HEK293 (cell line): ENCODE results near the gene SELENOO.
A peak's percentile ranks its signal among the peaks of the same experiment; 100 is the strongest.

Source experiments
- CTCF ChIA-PET: fragments of 350-600 bp; formaldehyde crosslinking; extraction: SDS; loops from one replicate; lab custom pipeline; 2021; ENCODE audit warnings: antibody characterized with exemption; lab: Yijun Ruan, JAX
- POLR2A ChIA-PET: fragments of 300-600 bp; formaldehyde crosslinking; extraction: SDS; loops from one replicate; lab custom pipeline; 2020; ENCODE audit warnings: antibody characterized with exemption, inconsistent platforms; lab: Yijun Ruan, JAX
- H3K27ac ChIP-seq: fragments of 200-500 bp; sonication (Bioruptor generic); 2 replicates; pipeline ENCODE4 v1.5.1; 2014; ENCODE audit warnings: low read depth, low read length, control low read depth, inconsistent platforms; ENCODE audit errors: extremely low read depth
- H3K36me3 ChIP-seq, 2 experiments: fragments of 200-500 bp in 1 of 2; sonication (Bioruptor generic) in 1 of 2; 1 replicate in 1 of 2; 2 replicates in 1 of 2; pipeline ENCODE4 v1.5.1; 2014 to 2017; ENCODE audit warnings: inconsistent platforms in 2 of 2, low read length in 2 of 2; ENCODE audit not compliant: control insufficient read depth in 2 of 2, insufficient read depth in 1 of 2
- H3K4me1 ChIP-seq: fragments of 200-500 bp; sonication (Bioruptor generic); 2 replicates; pipeline ENCODE4 v1.5.1; 2014; ENCODE audit warnings: mild to moderate bottlenecking, low read length, inconsistent platforms; ENCODE audit not compliant: control insufficient read depth, insufficient read depth
- H3K4me3 ChIP-seq: 2 replicates; pipeline ENCODE4 v1.5.1; 2011; ENCODE audit warnings: low read depth, mild to moderate bottlenecking, control low read depth, low read length, moderate library complexity
- H3K9me3 ChIP-seq: fragments of 200-500 bp; sonication (Bioruptor generic); 2 replicates; pipeline ENCODE4 v1.5.1; 2014; ENCODE audit warnings: low read depth, low read length, inconsistent platforms; ENCODE audit not compliant: control insufficient read depth, insufficient read depth
- GLIS2 ChIP-seq: fragments of 450-650 bp; formaldehyde crosslinking; IDR thresholded peaks from 2 replicates; pipeline ENCODE4 v1.5.1; 2016; ENCODE audit warnings: missing biosample characterization, missing genetic modification characterization
- HOXC10 ChIP-seq: sonication (generic); formaldehyde crosslinking; IDR thresholded peaks from 2 replicates; pipeline ENCODE4 v1.8.1; 2023; ENCODE audit warnings: mild to moderate bottlenecking, missing genetic modification reagents
- IKZF3 ChIP-seq: fragments of 450-650 bp; IDR thresholded peaks from 2 replicates; pipeline ENCODE4 v1.5.0; 2018; ENCODE audit warnings: missing biosample characterization, mild to moderate bottlenecking, missing genetic modification characterization, moderate library complexity
- ZBTB11 ChIP-seq: fragments of 450-650 bp; formaldehyde crosslinking; conservative IDR thresholded peaks from 2 replicates; pipeline ENCODE4 v1.5.1; 2016; ENCODE audit warnings: low read depth, missing biosample characterization, missing genetic modification characterization
- ZBTB20 ChIP-seq: fragments of 450-650 bp; formaldehyde crosslinking; IDR thresholded peaks from 2 replicates; pipeline ENCODE4 v1.5.1; 2016; ENCODE audit warnings: missing biosample characterization, missing genetic modification characterization
- ZBTB48 ChIP-seq: fragments of 450-650 bp; formaldehyde crosslinking; IDR thresholded peaks from 2 replicates; pipeline ENCODE4 v1.5.1; 2016; ENCODE audit warnings: missing biosample characterization, missing genetic modification characterization
- ZFP69B ChIP-seq: fragments of 450-650 bp; formaldehyde crosslinking; IDR thresholded peaks from 2 replicates; pipeline ENCODE4 v1.5.1; 2016; ENCODE audit warnings: missing biosample characterization, missing genetic modification characterization
- ZIC2 ChIP-seq: fragments of 450-650 bp; formaldehyde crosslinking; IDR thresholded peaks from 2 replicates; pipeline ENCODE4 v1.5.1; 2016; ENCODE audit warnings: missing biosample characterization, missing genetic modification characterization
- ZNF10 ChIP-seq: fragments of 450-650 bp; formaldehyde crosslinking; IDR thresholded peaks from 2 replicates; pipeline ENCODE4 v1.5.1; 2017; ENCODE audit warnings: missing biosample characterization, missing genetic modification characterization
- ZNF112 ChIP-seq: fragments of 450-650 bp; formaldehyde crosslinking; IDR thresholded peaks from 2 replicates; pipeline ENCODE4 v1.5.0; 2017; ENCODE audit warnings: missing biosample characterization, missing genetic modification characterization
- ZNF214 ChIP-seq: fragments of 450-650 bp; formaldehyde crosslinking; IDR thresholded peaks from 2 replicates; pipeline ENCODE4 v1.5.1; 2017; ENCODE audit warnings: missing biosample characterization, mild to moderate bottlenecking, missing genetic modification characterization, borderline replicate concordance
- ZNF311 ChIP-seq: fragments of 450-650 bp; formaldehyde crosslinking; IDR thresholded peaks from 2 replicates; pipeline ENCODE4 v1.5.1; 2017; ENCODE audit warnings: missing biosample characterization, missing genetic modification characterization, borderline replicate concordance
- ZNF37A ChIP-seq: fragments of 450-650 bp; IDR thresholded peaks from 2 replicates; pipeline ENCODE4 v1.5.1; 2018; ENCODE audit warnings: missing biosample characterization, missing genetic modification characterization
- ZNF394 ChIP-seq: fragments of 450-650 bp; formaldehyde crosslinking; IDR thresholded peaks from 2 replicates; pipeline ENCODE4 v1.5.1; 2016; ENCODE audit warnings: missing biosample characterization, missing genetic modification characterization, mild to moderate bottlenecking, moderate library complexity, borderline replicate concordance
- ZNF521 ChIP-seq: fragments of 450-650 bp; formaldehyde crosslinking; IDR thresholded peaks from 2 replicates; pipeline ENCODE4 v1.5.1; 2017; ENCODE audit warnings: missing biosample characterization, mild to moderate bottlenecking, missing genetic modification characterization
- ZNF571 ChIP-seq: fragments of 450-650 bp; formaldehyde crosslinking; IDR thresholded peaks from 2 replicates; pipeline ENCODE4 v1.5.0; 2017; ENCODE audit warnings: missing biosample characterization, missing genetic modification characterization
- ZNF626 ChIP-seq: fragments of 450-650 bp; sonication (Bioruptor Pico); formaldehyde crosslinking; IDR thresholded peaks from 2 replicates; pipeline ENCODE4 v1.5.1; 2018; ENCODE audit warnings: missing biosample characterization, missing genetic modification characterization, inconsistent platforms
- ZNF654 ChIP-seq: fragments of 450-650 bp; formaldehyde crosslinking; IDR thresholded peaks from 2 replicates; pipeline ENCODE4 v1.5.1; 2016; ENCODE audit warnings: low read depth, missing biosample characterization, missing genetic modification characterization
- TF ChIP-seq, protein P1 (sequence below): fragments of 450-650 bp; formaldehyde crosslinking; IDR thresholded peaks from 2 replicates; pipeline ENCODE4 v1.5.1; 2017; ENCODE audit warnings: missing biosample characterization, mild to moderate bottlenecking, missing genetic modification characterization, moderate library complexity

SELENOO gene

GRCh38 chr22:50192436-50193204 lies 8.2 kb upstream of the SELENOO start (continued):
- TF ChIP-seq ZNF654 (tag by site-specific recombination), result no peak
- TF ChIP-seq, protein P1, sequence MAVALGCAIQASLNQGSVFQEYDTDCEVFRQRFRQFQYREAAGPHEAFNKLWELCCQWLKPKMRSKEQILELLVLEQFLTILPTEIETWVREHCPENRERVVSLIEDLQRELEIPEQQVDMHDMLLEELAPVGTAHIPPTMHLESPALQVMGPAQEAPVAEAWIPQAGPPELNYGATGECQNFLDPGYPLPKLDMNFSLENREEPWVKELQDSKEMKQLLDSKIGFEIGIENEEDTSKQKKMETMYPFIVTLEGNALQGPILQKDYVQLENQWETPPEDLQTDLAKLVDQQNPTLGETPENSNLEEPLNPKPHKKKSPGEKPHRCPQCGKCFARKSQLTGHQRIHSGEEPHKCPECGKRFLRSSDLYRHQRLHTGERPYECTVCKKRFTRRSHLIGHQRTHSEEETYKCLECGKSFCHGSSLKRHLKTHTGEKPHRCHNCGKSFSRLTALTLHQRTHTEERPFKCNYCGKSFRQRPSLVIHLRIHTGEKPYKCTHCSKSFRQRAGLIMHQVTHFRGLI (tag by site-specific recombination), result peak; percentile 93
- TF ChIP-seq ZBTB11 (tag by site-specific recombination), result no peak
- TF ChIP-seq ZBTB48, result no peak
- TF ChIP-seq GLIS2 (tag by site-specific recombination), result 0 out of 2 replicates have a peak, but pooled peaks have one; percentile 16
- TF ChIP-seq ZNF214 (tag by site-specific recombination), result no peak
- no peak for TF ChIP-seq ZNF112
- no peak for TF ChIP-seq ZNF37A
- TF ChIP-seq ZIC2 (tag by site-specific recombination), result no peak

DNA sequence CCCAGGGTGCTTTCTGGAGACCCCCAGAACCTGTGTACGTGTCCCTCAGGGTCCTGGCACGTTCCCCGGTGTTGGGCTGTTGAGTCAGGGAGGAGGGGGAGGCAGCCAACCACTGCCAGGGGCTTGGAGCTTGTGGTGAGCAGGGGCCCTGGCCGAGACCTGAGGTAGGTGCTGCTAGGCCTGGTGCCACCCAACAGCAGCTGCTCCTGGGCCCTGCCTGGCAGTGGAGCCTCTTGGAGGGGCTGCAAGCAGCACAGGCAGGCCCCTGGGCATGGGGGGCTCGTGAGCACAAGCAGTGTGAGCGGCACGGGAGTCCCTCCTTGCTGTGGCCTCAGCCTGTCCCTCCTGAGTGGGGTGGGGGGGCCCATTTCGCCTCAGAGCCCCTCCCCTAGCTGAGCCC lies 7.2 kb upstream of the SELENOO start:
- Histone ChIP-seq H3K9me3 (no peaks in the 10 kb centered on the region), H3K4me3 (no peak overlapping the region), H3K27ac (peak overlapping the region; percentile 11; the same call in 1 of the 2 replicates), H3K4me1 (peaks cover 22% of the 10 kb centered on the region), H3K36me3 (peaks cover 9 to 80% of the 10 kb centered on the region in 2 experiments; a peak in 2 of 3 replicates)
- ChIA-PET CTCF (no interaction called here), POLR2A (interaction anchor here (1.1 kb wide), 1 partner anchor 12 kb away, joined by 3 read pairs; no protein-coding TSS in a partner anchor)
- TF ChIP-seq HOXC10 (no peak), ZNF521 (tag by site-specific recombination) (no peak), ZNF394 (tag by site-specific recombination) (no peak), IKZF3 (no peak), ZNF571 (no peak), ZNF626 (tag by site-specific recombination) (no peak), ZBTB20 (tag by site-specific recombination) (no peak)

DNA sequence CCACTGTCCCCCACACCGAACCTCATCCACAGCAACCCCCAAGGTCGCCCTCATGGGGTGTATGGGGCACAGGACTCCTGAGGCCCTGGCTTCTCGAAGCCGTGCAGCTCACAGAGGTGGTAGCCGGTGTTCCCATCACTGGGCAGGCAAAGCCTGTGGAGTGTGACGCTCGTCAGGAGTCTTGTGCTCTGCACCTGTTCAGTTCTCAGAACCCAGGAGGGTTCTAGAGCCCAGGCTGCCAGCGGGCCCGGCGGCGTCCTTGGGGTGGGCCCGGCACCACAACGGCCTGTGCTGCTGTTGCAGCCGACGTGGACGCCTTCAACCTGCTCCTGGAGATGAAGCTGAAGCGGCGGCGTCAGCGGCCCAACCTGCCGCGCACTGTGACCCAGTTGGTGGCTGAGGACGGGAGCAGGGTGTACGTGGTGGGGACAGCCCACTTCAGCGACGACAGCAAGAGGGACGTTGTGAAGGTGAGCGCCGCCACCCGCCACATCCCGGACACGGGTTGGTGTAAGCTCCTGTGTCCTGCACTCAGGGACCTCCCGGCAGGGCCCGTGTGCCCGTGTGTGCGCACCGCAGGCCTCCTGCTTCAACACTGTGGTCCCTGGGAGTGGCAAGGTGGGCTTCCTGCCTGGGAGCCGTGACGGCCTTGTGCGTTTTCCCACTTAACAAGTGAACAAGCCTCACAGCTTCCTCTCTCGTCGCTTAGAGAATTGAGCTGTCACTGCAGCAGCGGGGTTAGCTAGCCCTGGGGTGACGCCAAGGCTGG lies 6.6 kb upstream of the SELENOO start:
- no peak overlapping the region for H3K4me3 ChIP-seq
- ChIA-PET POLR2A (interaction anchor here (1.1 kb wide), 1 partner anchor 12 kb away, joined by 3 read pairs; no protein-coding TSS in a partner anchor), CTCF (no interaction called here)
- TF ChIP-seq ZNF311 (no peak), ZFP69B (tag by site-specific recombination) (0 out of 2 replicates have a peak, but pooled peaks have one; percentile 55), ZNF10 (tag by site-specific recombination) (no peak)
- H3K27ac ChIP-seq, result no peak overlapping the region; the same call in 1 of the 2 replicates
- no peaks in the 10 kb centered on the region for H3K9me3 ChIP-seq
- H3K4me1 ChIP-seq, result peaks cover 16% of the 10 kb centered on the region
- H3K36me3 ChIP-seq, result peaks cover 9 to 82% of the 10 kb centered on the region in 2 experiments; a peak in 2 of 3 replicates
